Liver (tissue), 3 donors: Measurements from ENCODE around the gene VRK2.

Source experiments
- FOXA2 ChIP-seq: IDR thresholded peaks from 2 replicates; pipeline ENCODE4 v1.6.1; 2016; ENCODE audit warnings: antibody characterized with exemption
- NR2F2 ChIP-seq: IDR thresholded peaks from 2 replicates; pipeline ENCODE4 v1.6.1; 2016; ENCODE audit warnings: antibody characterized with exemption
- RAD21 ChIP-seq, 2 donors: IDR thresholded peaks; 2 replicates each; pipeline ENCODE4 v1.6.1; 2016; ENCODE audit warnings: antibody characterized with exemption in 2 of 2, mild to moderate bottlenecking in 2 of 2
- TF ChIP-seq, protein P1 (sequence below): fragments of 150-350 bp; IDR thresholded peaks from 2 replicates; pipeline ENCODE4 v1.5.1; 2017; ENCODE audit warnings: improper control_type of control experiment, low read depth, low read length; ENCODE audit not compliant: missing input control
- TF ChIP-seq, protein P2 (sequence below): IDR thresholded peaks from 2 replicates; pipeline ENCODE4 v1.6.1; 2016; ENCODE audit warnings: antibody characterized with exemption
- donor health status: healthy.
- donor health status: healthy.

DNA sequence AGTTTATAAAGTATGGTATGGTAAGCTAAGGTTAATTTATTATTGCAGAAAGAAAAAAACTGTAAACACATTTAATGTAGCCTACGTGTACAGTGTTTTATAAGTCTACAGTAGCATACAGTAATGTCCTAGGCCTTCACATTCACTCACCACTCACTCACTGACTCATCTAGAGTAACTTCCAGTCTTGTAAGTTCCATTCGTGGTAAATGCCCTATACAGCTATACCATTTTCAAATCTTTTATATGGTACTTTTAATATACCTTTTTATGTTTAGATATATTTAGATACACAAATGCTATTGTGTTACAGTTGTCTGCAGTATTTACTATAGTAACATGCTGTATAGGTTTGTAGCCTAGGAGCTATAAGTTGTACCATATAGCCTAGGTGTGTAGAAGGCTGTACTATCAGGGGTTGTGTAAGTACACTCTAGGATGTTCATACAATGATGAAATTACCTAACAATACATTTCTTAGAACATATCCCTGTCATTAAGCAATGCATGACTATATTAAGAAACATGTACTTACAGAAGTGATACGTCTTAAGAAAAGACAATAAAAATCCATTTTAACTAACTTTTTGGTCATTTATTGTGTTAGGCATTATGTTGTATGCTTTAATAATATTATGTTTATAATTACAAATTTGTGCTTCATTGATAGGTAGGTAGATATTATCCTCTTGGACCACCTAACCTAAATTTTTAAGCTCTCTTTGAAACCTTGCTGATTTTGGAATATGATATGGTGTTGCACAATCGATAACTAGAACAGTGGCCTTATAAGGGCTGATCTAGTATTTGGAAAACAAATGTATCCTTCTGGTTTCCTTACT, 51.9 kb downstream of the VRK2 start:
- TF ChIP-seq, protein P1, sequence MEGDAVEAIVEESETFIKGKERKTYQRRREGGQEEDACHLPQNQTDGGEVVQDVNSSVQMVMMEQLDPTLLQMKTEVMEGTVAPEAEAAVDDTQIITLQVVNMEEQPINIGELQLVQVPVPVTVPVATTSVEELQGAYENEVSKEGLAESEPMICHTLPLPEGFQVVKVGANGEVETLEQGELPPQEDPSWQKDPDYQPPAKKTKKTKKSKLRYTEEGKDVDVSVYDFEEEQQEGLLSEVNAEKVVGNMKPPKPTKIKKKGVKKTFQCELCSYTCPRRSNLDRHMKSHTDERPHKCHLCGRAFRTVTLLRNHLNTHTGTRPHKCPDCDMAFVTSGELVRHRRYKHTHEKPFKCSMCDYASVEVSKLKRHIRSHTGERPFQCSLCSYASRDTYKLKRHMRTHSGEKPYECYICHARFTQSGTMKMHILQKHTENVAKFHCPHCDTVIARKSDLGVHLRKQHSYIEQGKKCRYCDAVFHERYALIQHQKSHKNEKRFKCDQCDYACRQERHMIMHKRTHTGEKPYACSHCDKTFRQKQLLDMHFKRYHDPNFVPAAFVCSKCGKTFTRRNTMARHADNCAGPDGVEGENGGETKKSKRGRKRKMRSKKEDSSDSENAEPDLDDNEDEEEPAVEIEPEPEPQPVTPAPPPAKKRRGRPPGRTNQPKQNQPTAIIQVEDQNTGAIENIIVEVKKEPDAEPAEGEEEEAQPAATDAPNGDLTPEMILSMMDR: no peak
- TF ChIP-seq, protein P2, sequence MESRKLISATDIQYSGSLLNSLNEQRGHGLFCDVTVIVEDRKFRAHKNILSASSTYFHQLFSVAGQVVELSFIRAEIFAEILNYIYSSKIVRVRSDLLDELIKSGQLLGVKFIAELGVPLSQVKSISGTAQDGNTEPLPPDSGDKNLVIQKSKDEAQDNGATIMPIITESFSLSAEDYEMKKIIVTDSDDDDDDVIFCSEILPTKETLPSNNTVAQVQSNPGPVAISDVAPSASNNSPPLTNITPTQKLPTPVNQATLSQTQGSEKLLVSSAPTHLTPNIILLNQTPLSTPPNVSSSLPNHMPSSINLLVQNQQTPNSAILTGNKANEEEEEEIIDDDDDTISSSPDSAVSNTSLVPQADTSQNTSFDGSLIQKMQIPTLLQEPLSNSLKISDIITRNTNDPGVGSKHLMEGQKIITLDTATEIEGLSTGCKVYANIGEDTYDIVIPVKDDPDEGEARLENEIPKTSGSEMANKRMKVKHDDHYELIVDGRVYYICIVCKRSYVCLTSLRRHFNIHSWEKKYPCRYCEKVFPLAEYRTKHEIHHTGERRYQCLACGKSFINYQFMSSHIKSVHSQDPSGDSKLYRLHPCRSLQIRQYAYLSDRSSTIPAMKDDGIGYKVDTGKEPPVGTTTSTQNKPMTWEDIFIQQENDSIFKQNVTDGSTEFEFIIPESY: no peak
- TF ChIP-seq RAD21 (IDR thresholded peaks at IDR 0.05): no peak
- no peak for TF ChIP-seq FOXA2
- no peak for TF ChIP-seq NR2F2
